Measurements from ENCODE around the gene SUGP2. TPM values are rescaled to one million over a fixed set of nuclear protein-coding genes. Genes with fewer than 3 reads are reported as not detected.

SUGP2 gene
- 39.2 and 44.2 TPM in 2 replicates for polyA plus RNA-seq (2011; rRNA removed)
- polyA minus RNA-seq (2011; rRNA and poly(A)+ RNA removed): 24.9 and 29.3 TPM in 2 replicates

DNA sequence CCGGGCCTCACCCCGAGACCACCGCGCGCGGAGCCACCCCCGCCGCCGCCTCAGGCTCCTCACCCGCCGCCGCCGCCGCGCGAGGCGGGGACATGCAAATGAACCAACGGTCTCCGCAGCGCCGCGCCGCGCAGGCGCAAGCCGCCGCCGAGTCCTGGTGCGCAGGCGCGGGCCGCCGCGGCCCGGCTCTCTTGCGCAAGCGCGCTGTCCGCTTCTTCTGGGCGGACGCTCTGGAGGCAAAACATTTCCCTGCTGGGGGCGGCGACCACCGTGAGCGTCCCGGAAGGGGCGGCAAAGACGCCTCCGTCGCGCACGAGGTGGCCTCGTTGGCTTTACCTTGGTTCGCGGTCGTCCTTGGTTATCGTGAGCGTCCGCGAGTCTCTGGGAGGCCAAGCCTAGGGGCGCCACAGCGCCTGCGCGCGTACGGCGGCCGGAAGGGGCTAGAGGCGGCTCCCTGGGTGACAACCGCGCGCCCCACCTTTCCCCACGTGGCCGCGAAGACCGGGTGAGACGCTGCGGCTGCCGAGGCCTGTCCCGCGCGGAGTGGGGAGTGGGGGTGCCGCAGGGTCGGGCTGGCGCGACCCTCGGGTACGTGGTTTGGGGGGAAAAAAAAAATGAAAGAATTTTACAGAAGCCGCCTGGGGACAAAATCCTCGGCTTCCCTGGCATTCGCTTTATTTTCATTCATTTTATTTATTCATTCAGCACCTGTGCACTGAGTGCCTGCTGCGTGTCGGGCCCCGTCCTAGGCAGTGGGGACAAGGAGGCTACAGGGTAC, at the start of gene SUGP2, which contains the start of gene ARMC6:
Gene SUGP2 (minus strand): TSS at position 92 of the 778 bp plus-strand sequence. CDS start 2,446 bp downstream, outside the sequence.
Gene ARMC6 (plus strand): TSS at position 178 of the 778 bp plus-strand sequence. CDS start 607 bp downstream, outside the sequence.
- CTCF ChIA-PET: no interaction called here
- Histone ChIP-seq H3K27ac (ENCODE audit: low read depth, low read length) (peak within 1 kb of the TSS; percentile 82), H3K9me3 (ENCODE audit: control insufficient read depth, insufficient read depth, low read length) (peaks cover 6% of the 10 kb centered on the region; the same call in 1 of the 2 replicates), H3K4me3 (ENCODE audit: low read depth, low read length) (peak within 1 kb of the TSS; percentile 85), H3K27me3 (ENCODE audit: control insufficient read depth, insufficient read depth, low read length) (no peaks in the 10 kb centered on the region)
- TF ChIP-seq, protein P1, sequence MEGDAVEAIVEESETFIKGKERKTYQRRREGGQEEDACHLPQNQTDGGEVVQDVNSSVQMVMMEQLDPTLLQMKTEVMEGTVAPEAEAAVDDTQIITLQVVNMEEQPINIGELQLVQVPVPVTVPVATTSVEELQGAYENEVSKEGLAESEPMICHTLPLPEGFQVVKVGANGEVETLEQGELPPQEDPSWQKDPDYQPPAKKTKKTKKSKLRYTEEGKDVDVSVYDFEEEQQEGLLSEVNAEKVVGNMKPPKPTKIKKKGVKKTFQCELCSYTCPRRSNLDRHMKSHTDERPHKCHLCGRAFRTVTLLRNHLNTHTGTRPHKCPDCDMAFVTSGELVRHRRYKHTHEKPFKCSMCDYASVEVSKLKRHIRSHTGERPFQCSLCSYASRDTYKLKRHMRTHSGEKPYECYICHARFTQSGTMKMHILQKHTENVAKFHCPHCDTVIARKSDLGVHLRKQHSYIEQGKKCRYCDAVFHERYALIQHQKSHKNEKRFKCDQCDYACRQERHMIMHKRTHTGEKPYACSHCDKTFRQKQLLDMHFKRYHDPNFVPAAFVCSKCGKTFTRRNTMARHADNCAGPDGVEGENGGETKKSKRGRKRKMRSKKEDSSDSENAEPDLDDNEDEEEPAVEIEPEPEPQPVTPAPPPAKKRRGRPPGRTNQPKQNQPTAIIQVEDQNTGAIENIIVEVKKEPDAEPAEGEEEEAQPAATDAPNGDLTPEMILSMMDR (IDR thresholded peaks at IDR 0.05; ENCODE audit: low read depth, low read length): no peak
- peak; percentile 53 for DNase-seq (ENCODE audit: low read depth, low spot score)
- POLR2A ChIA-PET: no interaction called here

DNA sequence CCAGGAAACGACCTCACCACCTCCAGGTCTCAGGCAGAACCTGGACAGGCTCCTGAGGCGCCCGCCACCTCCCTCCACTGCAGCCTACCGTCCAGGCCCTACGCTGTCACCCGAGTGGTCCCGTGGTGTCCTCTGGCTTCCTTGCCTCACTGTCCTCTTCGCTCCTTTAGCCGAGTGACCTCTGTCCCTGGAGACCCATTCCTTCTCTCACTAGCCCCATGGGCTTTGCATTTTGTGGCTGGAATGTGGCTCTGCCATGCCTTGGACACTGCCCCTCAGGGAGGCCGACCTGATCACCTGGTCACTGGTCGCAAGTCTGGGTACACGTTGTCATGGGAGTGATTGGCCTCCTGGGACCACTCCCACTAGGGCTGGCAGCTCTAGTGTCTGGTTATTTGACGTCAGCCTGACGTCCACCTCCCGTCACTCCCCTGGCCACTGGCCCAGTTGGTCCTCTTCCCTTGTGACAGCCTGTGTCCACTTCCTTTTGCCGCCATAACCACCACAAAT, 48.4 kb upstream of the SUGP2 start:
- no peak for DNase-seq (ENCODE audit: low read depth, low spot score)
- CTCF ChIA-PET: no interaction called here
- H3K9me3 ChIP-seq (ENCODE audit: control insufficient read depth, insufficient read depth, low read length): no peaks in the 10 kb centered on the region
- TF ChIP-seq, protein P1 (IDR thresholded peaks at IDR 0.05; ENCODE audit: low read depth, low read length): no peak
- no peaks in the 10 kb centered on the region for H3K27me3 ChIP-seq (ENCODE audit: control insufficient read depth, insufficient read depth, low read length)
- POLR2A ChIA-PET: no interaction called here
- H3K4me3 ChIP-seq (ENCODE audit: low read depth, low read length): no peak overlapping the region
- no peak overlapping the region for H3K27ac ChIP-seq (ENCODE audit: low read depth, low read length)

DNA sequence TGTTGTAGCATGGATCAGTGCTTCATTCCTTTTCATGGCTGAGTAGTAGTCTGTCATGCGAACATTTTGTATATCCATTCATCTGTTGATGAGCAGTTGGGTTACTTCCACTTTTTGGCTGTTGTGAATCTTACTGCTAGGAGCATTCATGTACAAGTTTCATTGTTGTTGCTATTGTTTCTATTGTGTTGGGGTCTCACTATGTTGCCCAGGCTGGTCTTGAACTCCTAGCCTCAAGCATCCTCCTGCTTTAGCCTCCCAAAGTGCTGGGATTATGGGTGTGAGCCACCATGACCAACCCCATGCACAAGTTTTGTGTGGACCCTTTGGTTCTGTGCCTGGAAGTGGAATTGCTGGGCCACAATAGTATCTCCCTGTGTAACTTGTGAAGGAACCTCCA, 46.3 kb upstream of the SUGP2 start:
- ChIA-PET CTCF (no interaction called here), POLR2A (no interaction called here)
- no peak for DNase-seq (ENCODE audit: low read depth, low spot score)

DNA sequence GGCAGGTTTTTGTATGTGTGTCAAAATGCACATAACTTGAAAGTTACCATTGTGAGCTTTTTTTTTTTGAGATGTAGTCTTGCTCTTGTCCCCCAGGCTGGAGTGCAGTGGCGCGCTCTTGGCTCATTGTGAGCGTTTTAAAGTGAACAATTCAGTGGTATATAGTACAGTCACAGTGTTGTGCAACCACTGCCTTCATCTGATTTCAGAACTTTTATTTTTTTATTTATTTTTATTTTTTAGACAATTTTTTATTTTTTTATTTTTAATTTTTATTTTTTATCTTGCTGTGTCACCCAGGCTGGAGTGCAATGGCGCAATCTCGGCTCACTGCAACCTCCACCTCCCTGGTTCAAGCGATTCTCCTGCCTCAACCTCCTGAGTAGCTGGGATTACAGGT, 45.5 kb upstream of the SUGP2 start:
- H3K27me3 ChIP-seq (ENCODE audit: control insufficient read depth, insufficient read depth, low read length): no peaks in the 10 kb centered on the region
- no peak for DNase-seq (ENCODE audit: low read depth, low spot score)
- CTCF ChIA-PET: no interaction called here
- no peak overlapping the region for H3K27ac ChIP-seq (ENCODE audit: low read depth, low read length)
- H3K4me3 ChIP-seq (ENCODE audit: low read depth, low read length): no peak overlapping the region
- TF ChIP-seq, protein P1 (IDR thresholded peaks at IDR 0.05; ENCODE audit: low read depth, low read length): no peak
- H3K9me3 ChIP-seq (ENCODE audit: control insufficient read depth, insufficient read depth, low read length): no peaks in the 10 kb centered on the region
- POLR2A ChIA-PET: interaction anchor here (0.8 kb wide), 1 partner anchor 156 kb away, joined by 3 read pairs; no protein-coding TSS in a partner anchor

More for the DNA sequence above, 46.3 kb upstream of the SUGP2 start:
- TF ChIP-seq, protein P1 (IDR thresholded peaks at IDR 0.05; ENCODE audit: low read depth, low read length): no peak
- H3K27ac ChIP-seq (ENCODE audit: low read depth, low read length): no peak overlapping the region
- H3K9me3 ChIP-seq (ENCODE audit: control insufficient read depth, insufficient read depth, low read length): no peaks in the 10 kb centered on the region
- H3K27me3 ChIP-seq (ENCODE audit: control insufficient read depth, insufficient read depth, low read length): no peaks in the 10 kb centered on the region
- no peak overlapping the region for H3K4me3 ChIP-seq (ENCODE audit: low read depth, low read length)

DNA sequence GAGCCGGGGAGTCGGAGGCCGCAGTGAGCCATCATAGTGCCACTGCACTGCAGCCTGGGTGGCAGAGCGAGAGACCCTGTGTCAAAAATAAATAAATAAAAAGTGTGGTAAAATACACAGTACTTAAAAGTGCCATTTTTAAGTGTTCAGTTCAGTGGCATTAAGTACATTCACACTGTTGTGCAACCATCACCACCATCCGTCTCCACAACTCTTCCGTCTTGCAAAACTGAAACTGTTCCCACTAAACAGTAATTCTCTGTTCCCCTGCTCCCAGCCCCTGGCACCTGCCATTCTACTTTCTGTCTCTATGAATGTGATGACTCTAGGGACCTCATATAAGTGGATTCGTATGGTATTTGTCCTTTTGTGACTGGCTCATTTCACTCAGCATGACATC, 43.8 kb upstream of the SUGP2 start:
- no peaks in the 10 kb centered on the region for H3K27me3 ChIP-seq (ENCODE audit: control insufficient read depth, insufficient read depth, low read length)
- H3K9me3 ChIP-seq (ENCODE audit: control insufficient read depth, insufficient read depth, low read length): no peaks in the 10 kb centered on the region
- no peak overlapping the region for H3K27ac ChIP-seq (ENCODE audit: low read depth, low read length)
- DNase-seq (ENCODE audit: low read depth, low spot score): no peak
- ChIA-PET CTCF (interaction anchor here (0.6 kb wide), 1 partner anchor 14 kb away, joined by 3 read pairs; no protein-coding TSS in a partner anchor), POLR2A (interaction anchor here (0.6 kb wide), 1 partner anchor 447 kb away, joined by 3 read pairs; no protein-coding TSS in a partner anchor)
- H3K4me3 ChIP-seq (ENCODE audit: low read depth, low read length): no peak overlapping the region
- TF ChIP-seq, protein P1 (IDR thresholded peaks at IDR 0.05; ENCODE audit: low read depth, low read length): no peak
